ENCODE results near the gene ADARB2.

DNA sequence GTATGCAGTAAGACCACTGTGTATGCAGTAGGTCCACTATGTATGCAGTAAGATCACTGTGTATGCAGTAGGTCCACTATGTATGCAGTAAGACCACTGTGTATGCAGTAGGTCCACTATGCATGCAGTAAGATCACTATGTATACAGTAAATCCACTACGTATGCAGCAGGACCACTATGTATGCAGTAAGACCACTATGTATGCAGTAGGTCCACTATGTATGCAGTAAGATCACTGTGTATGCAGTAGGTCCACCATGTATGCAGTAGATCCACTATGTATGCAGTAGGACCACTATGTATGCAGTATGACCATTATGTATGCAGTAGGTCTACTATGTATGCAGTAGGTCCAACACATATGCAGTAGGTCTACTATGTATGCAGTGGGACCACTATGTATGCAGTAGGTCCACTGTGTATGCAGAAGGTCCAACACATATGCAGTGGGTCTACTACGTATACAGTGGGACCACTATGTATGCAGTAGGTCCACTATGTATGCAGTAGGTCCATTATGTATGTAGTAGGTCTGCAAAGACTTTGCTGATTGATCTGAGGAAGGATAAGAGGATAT is 313.6 kb downstream of the ADARB2 start:
- TF ChIP-seq CTCF (IDR thresholded peaks at IDR 0.05): no peak
- TF ChIP-seq ZFX (IDR thresholded peaks at IDR 0.05; ENCODE audit: borderline replicate concordance): no peak
